SK-N-SH (cell line): ENCODE results near the gene ZAR1L. TPM values are rescaled to one million over a fixed set of nuclear protein-coding genes. Genes with fewer than 3 reads are reported as not detected.

Experiments used
- CTCF ChIA-PET: fragments of 300-600, 350-600 bp; formaldehyde crosslinking; extraction: SDS; loops from one replicate; lab custom pipeline; 2021; lab: Yijun Ruan, JAX
- POLR2A ChIA-PET: fragments of 350-600 bp; sonication (Branson Sonifier 250); formaldehyde crosslinking; extraction: SDS; loops from one replicate; lab custom pipeline; 2020; ENCODE audit warnings: antibody characterized with exemption, inconsistent platforms; lab: Yijun Ruan, JAX
- DNase-seq: peaks from one replicate; pipeline ENCODE4 v3.0.0; 2012
- H2AFZ ChIP-seq: fragments of 200-600 bp; sonication (generic); 2 replicates; pipeline ENCODE4 v1.8.1; 2016; ENCODE audit warnings: antibody characterized with exemption, mild to moderate bottlenecking, low read depth
- H3F3A ChIP-seq: fragments of 200-600 bp; sonication (generic); replicated peaks from 2 replicates; pipeline ENCODE3; 2016; ENCODE audit warnings: antibody characterized with exemption, mild to moderate bottlenecking; ENCODE audit not compliant: insufficient read depth
- H3K27ac ChIP-seq, 2 experiments: fragments of 200-500 bp in 1 of 2; fragments of 200-600 bp in 1 of 2; sonication (Bioruptor generic) in 1 of 2; sonication (generic), shearing (Covaris generic) in 1 of 2; 2 replicates each; pipeline versions ENCODE4 v1.5.1 to v1.6.1; 2014 to 2016; ENCODE audit warnings: low read depth in 2 of 2, inconsistent platforms in 1 of 2, low read length in 1 of 2, mild to moderate bottlenecking in 1 of 2, mixed read lengths in 1 of 2
- H3K27me3 ChIP-seq: fragments of 200-600 bp; sonication (generic), shearing (Covaris generic); 2 replicates; pipeline ENCODE4 v1.6.1; 2016; ENCODE audit warnings: mixed run types; ENCODE audit not compliant: insufficient read depth
- H3K36me3 ChIP-seq, 2 experiments: fragments of 200-500 bp in 1 of 2; fragments of 200-600 bp in 1 of 2; sonication (Bioruptor generic) in 1 of 2; sonication (generic) in 1 of 2; replicated peaks in 1 of 2; 2 replicates each; pipeline versions ENCODE3 to v1.5.1; 2014 to 2016; ENCODE audit warnings: low read length in 1 of 2, mild to moderate bottlenecking in 1 of 2; ENCODE audit not compliant: insufficient read depth in 2 of 2, control insufficient read depth in 1 of 2
- H3K4me1 ChIP-seq, 2 experiments: fragments of 200-500 bp in 1 of 2; fragments of 200-600 bp in 1 of 2; sonication (Bioruptor generic) in 1 of 2; sonication (generic), shearing (Covaris generic) in 1 of 2; 2 replicates each; pipeline versions ENCODE4 v1.5.1 to v1.6.1; 2014 to 2016; ENCODE audit warnings: low read depth in 1 of 2, low read length in 1 of 2, mixed run types in 1 of 2; ENCODE audit not compliant: insufficient read depth in 2 of 2, control insufficient read depth in 1 of 2
- H3K4me2 ChIP-seq: fragments of 200-600 bp; sonication (generic), shearing (Covaris generic); 2 replicates; pipeline ENCODE4 v1.6.1; 2017; ENCODE audit warnings: mixed run types
- H3K4me3 ChIP-seq, 2 experiments: fragments of 200-500 bp in 1 of 2; fragments of 200-600 bp in 1 of 2; sonication (Bioruptor generic) in 1 of 2; sonication (generic), shearing (Covaris generic) in 1 of 2; 2 replicates each; pipeline versions ENCODE4 v1.5.1 to v1.8.1; 2014 to 2016; ENCODE audit warnings: low read depth in 2 of 2, inconsistent platforms in 1 of 2, low read length in 1 of 2, mild to moderate bottlenecking in 1 of 2, mixed read lengths in 1 of 2, moderate library complexity in 1 of 2
- H3K79me2 ChIP-seq: fragments of 200-600 bp; sonication (generic); 2 replicates; pipeline ENCODE4 v1.8.1; 2017; ENCODE audit warnings: mild to moderate bottlenecking; ENCODE audit not compliant: insufficient read depth
- H3K9ac ChIP-seq: fragments of 200-600 bp; sonication (generic); 2 replicates; pipeline ENCODE4 v1.6.1; 2017; ENCODE audit warnings: mixed run types
- H3K9me2 ChIP-seq: fragments of 200-600 bp; sonication (generic); 2 replicates; pipeline ENCODE4 v1.6.1; 2017; ENCODE audit warnings: mixed run types
- H3K9me3 ChIP-seq: fragments of 200-600 bp; sonication (generic); 2 replicates; pipeline ENCODE4 v1.6.1; 2017; ENCODE audit warnings: mixed run types, mild to moderate bottlenecking, moderate library complexity
- H4K20me1 ChIP-seq: fragments of 200-600 bp; sonication (generic); 2 replicates; pipeline ENCODE4 v1.6.1; 2017; ENCODE audit warnings: mild to moderate bottlenecking, mixed run types; ENCODE audit not compliant: insufficient read depth
- EP300 ChIP-seq, 2 experiments: IDR thresholded peaks; 2 replicates each; pipeline versions ENCODE4 v1.4.0 to v1.6.1; 2012; ENCODE audit warnings: borderline replicate concordance in 1 of 2, low read depth in 1 of 2, low read length in 1 of 2
- EZH2phosphoT487 ChIP-seq: fragments of 200-600 bp; sonication (generic); IDR thresholded peaks from 2 replicates; pipeline ENCODE4 v1.6.1; 2017; ENCODE audit warnings: low read depth, mixed run types, mild to moderate bottlenecking, antibody characterized with exemption, moderate library complexity, borderline replicate concordance
- FOXJ3 ChIP-seq: sonication (generic); formaldehyde crosslinking; IDR thresholded peaks from 2 replicates; pipeline ENCODE4 v1.5.1; 2020; ENCODE audit warnings: mild to moderate bottlenecking, missing genetic modification reagents
- FOXM1 ChIP-seq: IDR thresholded peaks from 2 replicates; pipeline ENCODE4 v1.4.0; 2012; ENCODE audit warnings: low read depth, mild to moderate bottlenecking
- GABPA ChIP-seq: IDR thresholded peaks from 2 replicates; pipeline ENCODE4 v1.4.0; 2012; ENCODE audit warnings: low read depth, mild to moderate bottlenecking
- MXI1 ChIP-seq: IDR thresholded peaks from 2 replicates; pipeline ENCODE4 v1.6.1; 2012; ENCODE audit warnings: mild to moderate bottlenecking, low read depth, low read length, improper control_type of control experiment
- NFIC ChIP-seq: IDR thresholded peaks from 2 replicates; pipeline ENCODE4 v1.4.0; 2012; ENCODE audit warnings: borderline replicate concordance
- NRF1 ChIP-seq: IDR thresholded peaks from 2 replicates; pipeline ENCODE4 v1.6.1; 2012; ENCODE audit warnings: low read depth, mild to moderate bottlenecking, low read length
- RFX5 ChIP-seq: IDR thresholded peaks from 2 replicates; pipeline ENCODE4 v1.6.1; 2012; ENCODE audit warnings: mild to moderate bottlenecking, improper control_type of control experiment, low read length
- SIN3A ChIP-seq: IDR thresholded peaks from 2 replicates; pipeline ENCODE4 v1.6.1; 2012; ENCODE audit warnings: low read depth, mild to moderate bottlenecking, low read length, moderate library complexity, borderline replicate concordance
- SMC3 ChIP-seq: IDR thresholded peaks from 2 replicates; pipeline ENCODE4 v1.6.1; 2012; ENCODE audit warnings: low read depth, low read length, improper control_type of control experiment
- TAF1 ChIP-seq: IDR thresholded peaks from 2 replicates; pipeline ENCODE4 v1.6.1; 2012; ENCODE audit warnings: low read depth, mild to moderate bottlenecking, low read length, moderate library complexity, borderline replicate concordance
- whole genome bisulfite sequencing: methylation state at CpG from one replicate; pipeline ENCODE4 v1.1.6; 2017; ENCODE audit warnings: low lambda C conversion rate; 5-methylcytosine and 5-hydroxymethylcytosine counted together
- polyA plus RNA-seq, 3 experiments: library from polyadenylated mRNA; depleted of rRNA; stranded (reverse); fragments of >200 nt; gene quantifications; 2 replicates each; pipeline ENCODE4 v1.2.3, GENCODE V29; 2012
- TF ChIP-seq, protein P1 (sequence below): fragments of 150-350 bp; IDR thresholded peaks from 2 replicates; pipeline ENCODE4 v1.6.1; 2017; ENCODE audit warnings: antibody characterized with exemption, low read length, low read depth, borderline replicate concordance

Gene ZAR1L
- polyA plus RNA-seq, 1 of the 3 experiments (the other 2 are of a cell fraction), result 0.07 TPM

DNA sequence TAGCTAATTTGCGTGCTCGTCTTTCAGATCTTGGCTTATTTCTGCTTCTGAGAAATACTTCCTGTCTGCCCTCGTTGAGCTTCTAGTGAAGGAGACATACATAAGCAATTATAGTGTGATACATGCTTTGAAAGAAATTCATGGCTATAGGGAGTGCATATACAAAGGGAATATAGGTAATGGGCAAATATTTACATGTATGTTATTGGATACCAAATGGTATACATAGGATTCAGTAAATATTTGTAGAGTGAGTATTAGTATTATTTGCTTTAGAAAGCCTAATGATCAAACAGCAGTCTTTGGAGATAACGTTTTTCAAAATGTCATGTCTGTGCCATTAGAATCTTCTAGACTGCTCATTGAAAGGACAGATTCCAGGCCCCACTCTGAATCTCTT is 5.4 kb upstream of the ZAR1L start:
- no peaks in the 10 kb centered on the region for H3F3A ChIP-seq
- no peaks in the 10 kb centered on the region; a peak in 2 of 4 replicates for H3K4me1 ChIP-seq
- TF ChIP-seq FOXM1, result no peak
- CTCF ChIA-PET, result no interaction called here
- no peak for DNase-seq
- no peak overlapping the region for H3K4me2 ChIP-seq
- no peak overlapping the region for H3K27ac ChIP-seq
- peaks cover 35% of the 10 kb centered on the region; the same call in 1 of the 2 replicates for H3K79me2 ChIP-seq
- no peak overlapping the region for H3K9ac ChIP-seq
- no peaks in the 10 kb centered on the region for H3K9me2 ChIP-seq
- POLR2A ChIA-PET, result no interaction called here
- no peak overlapping the region for H2AFZ ChIP-seq
- H4K20me1 ChIP-seq, result no peaks in the 10 kb centered on the region
- no peak overlapping the region for H3K4me3 ChIP-seq
- H3K36me3 ChIP-seq, result peaks cover 10 to 19% of the 10 kb centered on the region in 2 experiments
- H3K9me3 ChIP-seq, result no peaks in the 10 kb centered on the region
- WGBS, result 85% methylated on average over 4 of the region's 4 CpGs
- H3K27me3 ChIP-seq, result no peaks in the 10 kb centered on the region

DNA sequence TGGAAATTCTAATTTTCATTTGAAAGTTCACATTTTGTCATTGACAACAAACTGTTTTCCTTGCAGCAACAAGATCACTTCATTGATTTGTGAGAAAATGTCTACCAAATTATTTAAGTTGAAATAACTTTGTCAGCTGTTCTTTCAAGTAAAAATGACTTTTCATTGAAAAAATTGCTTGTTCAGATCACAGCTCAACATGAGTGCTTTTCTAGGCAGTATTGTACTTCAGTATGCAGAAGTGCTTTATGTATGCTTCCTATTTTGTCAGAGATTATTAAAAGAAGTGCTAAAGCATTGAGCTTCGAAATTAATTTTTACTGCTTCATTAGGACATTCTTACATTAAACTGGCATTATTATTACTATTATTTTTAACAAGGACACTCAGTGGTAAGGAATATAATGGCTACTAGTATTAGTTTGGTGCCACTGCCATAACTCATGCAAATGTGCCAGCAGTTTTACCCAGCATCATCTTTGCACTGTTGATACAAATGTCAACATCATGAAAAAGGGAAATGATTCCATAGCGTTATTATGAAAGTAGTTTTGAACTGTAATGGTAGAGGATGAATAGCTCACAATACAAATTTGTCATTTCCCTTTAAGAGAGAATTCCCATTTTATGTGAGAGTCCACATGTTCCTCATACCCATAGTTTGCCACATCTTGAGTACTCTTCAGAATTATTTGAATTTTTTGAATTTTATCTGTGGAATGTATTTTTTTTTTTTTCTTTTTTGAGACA is 2.7 kb upstream of the ZAR1L start:
- H2AFZ ChIP-seq, result no peak overlapping the region
- H3K9me3 ChIP-seq, result no peaks in the 10 kb centered on the region
- no peaks in the 10 kb centered on the region for H3K9me2 ChIP-seq
- no peak overlapping the region for H3K9ac ChIP-seq
- no peak for DNase-seq
- H3K36me3 ChIP-seq, result peaks cover 10 to 15% of the 10 kb centered on the region in 2 experiments
- peaks cover 29% of the 10 kb centered on the region; the same call in 1 of the 2 replicates for H3K79me2 ChIP-seq
- H4K20me1 ChIP-seq, result no peaks in the 10 kb centered on the region
- no peak overlapping the region for H3K27ac ChIP-seq
- ChIA-PET CTCF (interaction anchor here (0.7 to 1.4 kb wide), 2 partner anchors 408 to 413 kb away, joined by 3 to 6 read pairs; no protein-coding TSS in a partner anchor), POLR2A (no interaction called here)
- TF ChIP-seq GABPA, result no peak
- TF ChIP-seq, protein P1, sequence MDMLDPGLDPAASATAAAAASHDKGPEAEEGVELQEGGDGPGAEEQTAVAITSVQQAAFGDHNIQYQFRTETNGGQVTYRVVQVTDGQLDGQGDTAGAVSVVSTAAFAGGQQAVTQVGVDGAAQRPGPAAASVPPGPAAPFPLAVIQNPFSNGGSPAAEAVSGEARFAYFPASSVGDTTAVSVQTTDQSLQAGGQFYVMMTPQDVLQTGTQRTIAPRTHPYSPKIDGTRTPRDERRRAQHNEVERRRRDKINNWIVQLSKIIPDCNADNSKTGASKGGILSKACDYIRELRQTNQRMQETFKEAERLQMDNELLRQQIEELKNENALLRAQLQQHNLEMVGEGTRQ, result no peak
- TF ChIP-seq RFX5, result no peak
- no peak for TF ChIP-seq NFIC
- no peak for TF ChIP-seq FOXJ3 (CRISPR knock-in tag)
- no peak for TF ChIP-seq MXI1
- no peak for TF ChIP-seq FOXM1
- TF ChIP-seq NRF1, result no peak
- no peak for TF ChIP-seq EZH2phosphoT487
- TF ChIP-seq SIN3A, result no peak
- TF ChIP-seq TAF1, result no peak
- no peak for TF ChIP-seq EP300 (IDR thresholded peaks at IDR 0.05; ENCODE audit: borderline replicate concordance in 1 of 2, low read depth in 1 of 2, low read length in 1 of 2)
- TF ChIP-seq SMC3, result no peak
- H3K4me1 ChIP-seq, result peaks cover 0 to 6% of the 10 kb centered on the region in 2 experiments; a peak in 2 of 4 replicates
- H3K4me2 ChIP-seq, result no peak overlapping the region
- no peaks in the 10 kb centered on the region for H3F3A ChIP-seq
- H3K4me3 ChIP-seq, result no peak overlapping the region
- no peaks in the 10 kb centered on the region for H3K27me3 ChIP-seq
- 90% methylated on average over 2 of the region's 2 CpGs for WGBS
